ENCODE results near the gene PTGS2.
"Not testable (repeated sequence)": the region's sequence is repeated elsewhere in the genome, so short reads cannot be mapped to it uniquely, and the experiment has no call there.

The PTGS2 gene

GRCh38 chr1:186670297-186671135, 9.7 kb downstream of the PTGS2 start:
- DNase-seq = no peak

- not testable (repeated sequence) for DNase-seq
These were observed 10.4 kb downstream of the PTGS2 start for GRCh38 chr1:186669784-186670183.

GRCh38 chr1:186664217-186664616, 16.0 kb downstream of the PTGS2 start:
- not testable (repeated sequence) for DNase-seq

DNA sequence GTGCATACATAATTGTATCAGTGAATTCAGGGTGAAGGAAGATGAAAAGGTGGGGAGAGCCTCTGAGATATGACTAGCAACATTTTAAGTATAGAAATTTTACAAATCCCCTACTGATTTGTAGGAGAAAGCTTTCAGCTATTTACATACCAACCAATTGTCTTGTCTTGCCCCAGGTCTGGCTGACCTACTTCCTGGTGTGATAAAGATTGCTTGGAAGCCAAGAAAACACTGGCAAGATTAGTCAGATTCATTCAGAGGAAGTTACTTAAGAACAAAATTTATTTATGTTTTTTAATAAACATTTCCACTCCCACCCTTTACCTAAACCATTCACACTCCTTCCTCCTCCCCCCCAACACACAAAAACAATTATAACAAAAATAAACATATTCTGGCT, 17.5 kb downstream of the PTGS2 start:
- peak; percentile 45 for DNase-seq

DNA sequence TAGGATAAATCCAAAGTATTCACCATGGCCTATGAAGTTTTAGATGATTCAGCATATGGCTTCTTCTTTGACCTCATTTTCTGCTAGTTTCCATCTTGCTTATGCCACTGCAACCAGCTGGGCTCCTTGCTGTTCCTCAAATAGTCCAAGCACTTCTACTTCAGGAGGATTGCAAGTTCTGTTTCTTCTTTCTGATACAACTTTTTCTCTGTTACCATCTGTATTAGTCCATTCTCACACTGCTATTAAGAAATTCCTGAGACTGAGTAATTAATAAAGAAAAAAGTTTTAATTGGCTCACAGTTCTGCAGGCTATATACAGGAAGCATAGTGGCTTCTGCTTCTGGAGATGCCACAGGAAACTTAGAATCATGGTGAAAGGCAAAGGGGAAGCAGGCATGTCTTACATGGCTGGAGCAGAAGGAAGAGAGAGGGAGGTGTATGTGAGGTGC, 20.3 kb downstream of the PTGS2 start:
- no peak for DNase-seq

DNA sequence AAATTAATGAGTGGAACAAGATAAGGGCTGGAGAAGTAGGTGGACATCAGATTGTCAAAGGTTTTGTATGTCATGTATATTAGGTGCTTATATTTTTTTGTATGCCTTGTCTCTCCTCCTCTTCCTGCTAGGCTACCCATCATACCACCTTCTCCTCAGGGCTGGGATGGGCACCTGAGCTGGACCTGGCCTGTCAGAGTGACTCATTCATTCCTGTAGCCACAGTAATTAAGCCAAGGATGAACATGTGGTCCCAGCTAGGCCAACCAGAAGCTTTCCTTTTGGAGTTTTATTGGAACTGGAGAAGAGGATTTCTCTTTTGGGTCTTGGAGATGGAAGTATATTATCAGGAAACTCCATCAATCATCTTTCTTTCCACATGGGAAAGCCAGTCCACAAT, 21.2 kb downstream of the PTGS2 start:
- no peak for DNase-seq

DNA sequence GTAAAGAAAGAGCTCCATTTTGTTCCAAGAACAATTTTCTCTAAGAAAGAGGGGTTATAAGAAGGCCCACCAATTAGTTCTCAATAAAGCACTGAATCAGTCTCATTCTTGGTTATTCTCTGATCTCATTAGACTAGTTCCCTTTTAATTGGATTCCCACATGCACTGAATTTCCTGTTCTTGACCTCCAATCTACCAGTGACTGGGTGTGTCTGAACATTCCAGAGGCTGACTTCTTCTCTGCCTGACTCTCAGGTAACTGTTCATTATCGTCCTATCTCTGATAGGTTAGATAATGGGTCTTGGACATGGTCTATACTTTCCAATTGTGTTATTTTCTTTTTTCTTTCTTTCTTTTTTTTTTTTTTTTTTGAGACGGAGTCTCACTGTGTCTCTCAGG, 22.7 kb downstream of the PTGS2 start:
- no peak for DNase-seq

- DNase-seq = no peak
These were observed 24.3 kb downstream of the PTGS2 start for GRCh38 chr1:186655876-186656275.

DNA sequence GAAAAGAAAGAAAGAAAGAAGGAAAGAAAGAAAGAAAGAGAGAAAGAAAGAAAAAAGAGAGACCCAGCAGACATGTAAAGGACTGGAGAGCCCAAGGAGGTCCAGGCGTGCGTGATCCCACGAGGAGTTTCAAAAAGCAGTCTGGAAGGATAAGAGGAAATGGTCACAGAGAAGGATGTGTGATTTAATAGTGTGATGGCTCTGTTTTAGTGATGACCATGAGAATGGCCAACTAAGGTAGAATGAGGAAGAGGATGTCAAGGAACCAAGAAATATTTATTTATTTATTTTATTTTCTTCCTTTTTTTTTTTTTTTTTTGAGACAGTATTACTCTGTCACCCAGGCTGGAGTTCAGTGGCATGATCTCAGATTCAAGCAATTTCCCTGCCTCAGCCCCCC, 25.5 kb downstream of the PTGS2 start:
- no peak for DNase-seq

GRCh38 chr1:186653312-186653711, 26.9 kb downstream of the PTGS2 start:
- no peak for DNase-seq

DNA sequence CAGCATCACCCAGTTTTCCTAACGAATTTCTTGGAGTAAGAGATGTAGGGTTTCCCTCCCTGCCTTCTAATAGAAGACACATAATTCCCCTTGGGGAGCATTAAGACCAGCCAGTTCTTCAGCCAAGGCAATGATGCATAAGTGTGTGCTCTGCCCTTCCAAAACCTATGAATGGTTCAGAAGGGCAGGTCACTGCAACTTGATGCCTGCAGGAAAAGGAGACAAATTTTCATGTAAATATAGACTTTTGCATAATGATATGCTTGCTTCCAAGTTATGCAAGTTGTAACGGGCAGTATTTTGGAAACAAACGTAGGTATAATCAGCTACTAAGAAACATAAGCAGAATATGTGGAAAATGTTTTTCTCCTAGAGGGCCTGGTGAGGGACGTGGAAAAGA, 31.6 kb downstream of the PTGS2 start:
- DNase-seq = no peak

DNA sequence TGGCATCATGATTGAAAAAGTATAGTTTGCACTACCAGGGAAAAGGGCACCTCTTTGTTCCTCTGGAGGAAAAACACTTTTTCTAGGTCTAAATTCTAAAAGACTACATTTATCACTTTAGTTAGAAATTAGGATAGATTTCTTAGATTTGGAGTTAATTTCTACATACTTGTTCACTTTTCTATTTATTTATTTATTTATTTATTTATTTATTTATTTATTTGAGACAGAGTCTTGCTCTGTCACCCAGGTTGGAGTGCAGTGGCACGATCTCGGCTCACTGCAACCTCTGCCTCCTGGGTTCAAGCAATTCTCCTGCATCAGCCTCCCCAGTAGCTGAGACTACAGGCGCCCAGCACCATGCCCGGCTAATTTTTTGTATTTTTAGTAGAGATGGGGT, 32.2 kb downstream of the PTGS2 start:
- not testable (repeated sequence) for DNase-seq

DNA sequence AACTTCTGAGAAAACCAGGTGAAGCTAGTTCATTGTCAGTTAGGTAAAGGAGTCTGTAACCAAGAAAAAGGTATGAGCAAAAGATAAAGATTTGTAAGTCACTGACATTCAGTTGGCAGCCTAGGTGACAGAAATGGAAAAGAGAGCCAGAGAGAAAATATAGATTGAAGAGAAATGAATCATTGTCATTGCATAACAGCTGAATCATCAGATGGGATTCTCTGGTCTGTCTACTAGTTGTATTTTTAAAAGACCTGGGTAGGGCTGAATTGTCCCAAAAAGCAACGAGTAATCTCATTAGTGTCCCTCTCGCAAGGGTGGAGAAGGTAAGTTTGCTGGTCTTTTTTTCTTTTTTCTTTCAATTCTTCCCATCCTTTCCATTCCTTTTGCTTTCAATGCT, 36.6 kb downstream of the PTGS2 start:
- DNase-seq = peak; percentile 68

DNA sequence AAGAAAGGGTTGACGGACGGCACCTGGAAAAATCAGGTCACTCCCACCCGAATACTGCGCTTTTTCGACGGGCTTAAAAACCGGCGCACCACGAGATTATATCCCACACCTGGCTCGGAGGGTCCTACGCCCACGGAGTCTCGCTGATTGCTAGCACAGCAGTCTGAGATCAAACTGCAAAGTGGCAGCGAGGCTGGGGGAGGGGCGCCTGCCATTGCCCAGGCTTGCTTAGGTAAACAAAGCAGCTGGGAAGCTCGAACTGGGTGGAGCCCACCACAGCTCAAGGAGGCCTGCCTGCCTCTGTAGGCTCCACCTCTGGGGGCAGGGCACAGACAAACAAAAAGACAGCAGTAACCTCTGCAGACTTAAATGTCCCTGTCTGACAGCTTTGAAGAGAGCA, 42.7 kb downstream of the PTGS2 start:
- not testable (repeated sequence) for DNase-seq

- no peak for DNase-seq
These were observed 43.4 kb downstream of the PTGS2 start for GRCh38 chr1:186636786-186637185.

DNA sequence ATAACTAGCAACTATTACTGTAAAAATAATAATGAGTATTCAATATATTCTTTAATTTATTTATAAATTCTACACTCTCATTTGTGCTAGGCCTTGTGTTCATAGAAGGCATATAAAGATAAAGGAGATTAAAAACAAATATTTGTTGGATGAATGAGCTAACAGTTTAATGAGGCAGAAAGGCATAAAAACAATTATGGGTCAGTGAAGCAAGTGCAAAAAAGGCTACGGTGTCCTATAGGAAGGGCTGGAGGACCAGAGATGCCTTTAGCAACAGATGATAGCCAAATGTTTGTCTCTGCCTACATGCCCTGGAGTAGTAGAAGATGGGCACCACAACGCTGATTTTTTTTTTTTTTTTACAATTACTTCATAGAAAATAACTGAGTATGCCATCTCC, 45.7 kb downstream of the PTGS2 start:
- no peak for DNase-seq

- DNase-seq = no peak
These were observed 47.1 kb downstream of the PTGS2 start for GRCh38 chr1:186633116-186633515.

DNA sequence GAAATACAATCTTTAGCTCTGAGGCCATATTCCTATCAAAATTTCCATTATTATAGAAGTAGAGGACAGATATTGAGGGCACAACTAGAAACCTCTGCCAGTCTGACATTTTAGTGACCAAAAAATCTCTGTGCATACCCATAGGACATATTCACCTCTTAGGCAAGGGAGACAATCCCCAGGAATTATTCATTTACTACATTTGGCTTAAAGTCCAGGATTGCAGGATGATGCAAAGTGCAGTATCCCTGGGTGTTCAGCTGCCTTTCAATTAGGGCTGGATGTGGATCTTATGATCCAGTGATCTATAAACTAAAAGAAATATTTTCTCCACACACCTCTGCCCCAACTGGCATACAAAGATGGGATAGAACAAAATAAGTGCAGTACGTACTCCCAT, 50.9 kb downstream of the PTGS2 start:
- no peak for DNase-seq

- DNase-seq = no peak
These were observed 51.3 kb downstream of the PTGS2 start for GRCh38 chr1:186628910-186629309.

GRCh38 chr1:186627019-186627418, 53.2 kb downstream of the PTGS2 start:
- no peak for DNase-seq

GRCh38 chr1:186626356-186626932, 53.8 kb downstream of the PTGS2 start:
- no peak for DNase-seq

DNA sequence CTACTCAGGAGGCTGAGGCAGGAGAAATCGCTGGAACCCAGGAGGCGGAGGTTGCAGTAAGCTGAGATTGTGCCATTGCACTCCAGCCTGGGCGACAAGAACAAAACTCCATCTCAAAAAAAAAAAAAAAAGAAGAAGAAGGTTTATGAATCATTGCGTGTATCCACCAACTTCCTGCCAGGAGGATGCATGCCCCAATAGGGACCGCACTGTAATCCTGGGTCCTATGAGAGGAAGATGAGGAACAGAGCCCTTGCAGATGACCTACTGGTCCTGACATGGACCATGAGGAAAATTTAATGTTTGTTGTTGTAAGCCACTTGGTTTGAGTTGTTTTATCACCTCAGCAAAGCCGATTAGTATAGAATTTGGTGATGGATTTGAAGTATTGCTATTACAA, 56.7 kb downstream of the PTGS2 start:
- no peak for DNase-seq
